IMR-90 (cell line): Measurements from ENCODE around the gene AK3. TPM values are rescaled to one million over a fixed set of nuclear protein-coding genes. Genes with fewer than 3 reads are reported as not detected.

ENCODE experiments used
- ATAC-seq: fragments of 200-7000 bp; cut with Tn5 transposase; 2 replicates; pipeline ENCODE4 v1.9.1; 2020; ENCODE audit warnings: low read depth, mild to moderate bottlenecking, moderate library complexity
- BruUV-seq: library from RNA; stranded (reverse); fragments of 400-500 nt; replicated peaks from 2 replicates; lab custom pipeline; 2021; lab: Mats Ljungman, UMichigan
- CTCF ChIA-PET: fragments of 300-600 bp; formaldehyde crosslinking; extraction: SDS; loops from one replicate; lab custom pipeline; 2021; ENCODE audit warnings: antibody characterized with exemption; lab: Yijun Ruan, JAX
- POLR2A ChIA-PET: fragments of 300-600 bp; sonication (Branson Sonifier 250); formaldehyde crosslinking; loops from one replicate; lab custom pipeline; 2022; ENCODE audit warnings: antibody characterized with exemption; ENCODE audit not compliant: unreplicated experiment; lab: Charles Lee
- DNase-seq: peaks from one replicate; pipeline ENCODE4 v3.0.0; 2013
- H2AFZ ChIP-seq: replicated peaks from 2 replicates; pipeline ENCODE3; 2013; ENCODE audit warnings: low read length, mild to moderate bottlenecking; ENCODE audit not compliant: poor library complexity
- H2AK5ac ChIP-seq: 2 replicates; pipeline ENCODE4 v1.6.1; 2013; ENCODE audit warnings: low read depth, low read length, inconsistent platforms
- H2AK9ac ChIP-seq: replicated peaks from 2 replicates; pipeline ENCODE3; 2013; ENCODE audit warnings: mild to moderate bottlenecking, low read depth, low read length, moderate library complexity; ENCODE audit not compliant: poor library complexity
- H2BK120ac ChIP-seq: 2 replicates; pipeline ENCODE4 v1.6.1; 2013; ENCODE audit warnings: low read depth, low read length, inconsistent platforms
- H2BK15ac ChIP-seq: 3 replicates; pipeline ENCODE4 v1.6.1; 2013; ENCODE audit warnings: low read depth, low read length, inconsistent platforms
- H2BK20ac ChIP-seq: 2 replicates; pipeline ENCODE4 v1.6.1; 2013; ENCODE audit warnings: low read depth, mild to moderate bottlenecking, inconsistent platforms, low read length, moderate library complexity
- H2BK5ac ChIP-seq: 2 replicates; pipeline ENCODE4 v1.6.1; 2013; ENCODE audit warnings: mild to moderate bottlenecking, low read depth, low read length, inconsistent platforms; ENCODE audit not compliant: poor library complexity, severe bottlenecking
- H3K14ac ChIP-seq: replicated peaks from 2 replicates; pipeline ENCODE4 v1.6.1; 2013; ENCODE audit warnings: low read depth, low read length, inconsistent platforms
- H3K18ac ChIP-seq: 2 replicates; pipeline ENCODE4 v1.6.1; 2013; ENCODE audit warnings: low read depth, low read length, control low read depth
- H3K23ac ChIP-seq: 2 replicates; pipeline ENCODE4 v1.6.1; 2013; ENCODE audit warnings: low read depth, low read length, inconsistent platforms
- H3K27ac ChIP-seq: 2 replicates; pipeline ENCODE4 v1.5.1; 2013; ENCODE audit warnings: mild to moderate bottlenecking, control low read depth, low read length; ENCODE audit not compliant: insufficient read depth
- H3K27me3 ChIP-seq: 2 replicates; pipeline ENCODE4 v1.6.1; 2013; ENCODE audit warnings: low read length; ENCODE audit not compliant: control insufficient read depth, insufficient read depth
- H3K36me3 ChIP-seq: 2 replicates; pipeline ENCODE4 v1.6.1; 2013; ENCODE audit warnings: low read length, mixed read lengths; ENCODE audit not compliant: control insufficient read depth, insufficient read depth
- H3K4ac ChIP-seq: 2 replicates; pipeline ENCODE4 v1.6.1; 2013; ENCODE audit warnings: low read depth, low read length, inconsistent platforms
- H3K4me1 ChIP-seq: 2 replicates; pipeline ENCODE4 v1.6.1; 2013; ENCODE audit warnings: low read length, mixed read lengths; ENCODE audit not compliant: control insufficient read depth, insufficient read depth
- H3K4me2 ChIP-seq: 2 replicates; pipeline ENCODE4 v1.6.1; 2013; ENCODE audit warnings: low read depth, mild to moderate bottlenecking, control low read depth, low read length, moderate library complexity
- H3K4me3 ChIP-seq: 2 replicates; pipeline ENCODE4 v1.5.1; 2013; ENCODE audit warnings: low read depth, mild to moderate bottlenecking, control low read depth, low read length, moderate library complexity; ENCODE audit not compliant: insufficient read depth
- H3K56ac ChIP-seq: 2 replicates; pipeline ENCODE4 v1.6.1; 2013; ENCODE audit warnings: low read length, inconsistent platforms; ENCODE audit not compliant: insufficient read depth; ENCODE audit errors: extremely low read depth
- H3K79me1 ChIP-seq, 2 experiments: 2 replicates each; pipeline ENCODE4 v1.6.1; 2013; ENCODE audit warnings: low read length in 2 of 2, inconsistent platforms in 1 of 2, low read depth in 1 of 2
- H3K9ac ChIP-seq: 2 replicates; pipeline ENCODE4 v1.6.1; 2013; ENCODE audit warnings: low read depth, low read length, control low read depth
- H3K9me1 ChIP-seq: 2 replicates; pipeline ENCODE4 v1.6.1; 2013; ENCODE audit warnings: low read length, inconsistent platforms; ENCODE audit not compliant: insufficient read depth
- H3K9me3 ChIP-seq: 2 replicates; pipeline ENCODE4 v1.6.1; 2013; ENCODE audit warnings: low read length; ENCODE audit not compliant: control insufficient read depth, insufficient read depth
- H4K20me1 ChIP-seq: 2 replicates; pipeline ENCODE4 v1.6.1; 2013; ENCODE audit warnings: low read length, inconsistent platforms; ENCODE audit not compliant: insufficient read depth
- H4K5ac ChIP-seq: 2 replicates; pipeline ENCODE4 v1.6.1; 2013; ENCODE audit warnings: mild to moderate bottlenecking, low read depth, low read length, control low read depth
- H4K8ac ChIP-seq, 2 experiments: 2 replicates each; pipeline ENCODE4 v1.6.1; 2013; ENCODE audit warnings: low read depth in 2 of 2, low read length in 2 of 2, control low read depth in 1 of 2, inconsistent platforms in 1 of 2
- H4K91ac ChIP-seq: 2 replicates; pipeline ENCODE4 v1.6.1; 2013; ENCODE audit warnings: low read depth, low read length, inconsistent platforms; ENCODE audit not compliant: insufficient read depth
- BHLHE40 ChIP-seq: fragments of 150-350 bp; IDR thresholded peaks from 2 replicates; pipeline ENCODE4 v1.6.1; 2016; ENCODE audit warnings: mild to moderate bottlenecking, low read depth, low read length
- CEBPB ChIP-seq: IDR thresholded peaks from 2 replicates; pipeline ENCODE4 v1.6.1; 2012; ENCODE audit warnings: low read depth, low read length, improper control_type of control experiment
- CHD1 ChIP-seq: IDR thresholded peaks from 2 replicates; pipeline ENCODE4 v1.6.1; 2012; ENCODE audit warnings: low read depth, low read length, improper control_type of control experiment
- FOS ChIP-seq: fragments of 150-350 bp; IDR thresholded peaks from 2 replicates; pipeline ENCODE4 v1.6.1; 2016; ENCODE audit warnings: low read depth, low read length
- MAFK ChIP-seq: IDR thresholded peaks from 2 replicates; pipeline ENCODE4 v1.6.1; 2012; ENCODE audit warnings: low read depth, low read length, improper control_type of control experiment
- MAZ ChIP-seq: IDR thresholded peaks from 2 replicates; pipeline ENCODE4 v1.6.1; 2012; ENCODE audit warnings: low read depth, mild to moderate bottlenecking, low read length, improper control_type of control experiment, moderate library complexity, borderline replicate concordance
- MXI1 ChIP-seq: IDR thresholded peaks from 2 replicates; pipeline ENCODE4 v1.6.1; 2012; ENCODE audit warnings: low read depth, mild to moderate bottlenecking, low read length, moderate library complexity, borderline replicate concordance
- NFE2L2 ChIP-seq: fragments of 150-350 bp; IDR thresholded peaks from 2 replicates; pipeline ENCODE4 v1.6.1; 2016; ENCODE audit warnings: low read depth, mild to moderate bottlenecking, low read length
- POLR2A ChIP-seq: IDR thresholded peaks from 2 replicates; pipeline ENCODE4 v1.6.1; 2012; ENCODE audit warnings: mild to moderate bottlenecking, low read depth, low read length
- RAD21 ChIP-seq: IDR thresholded peaks from 2 replicates; pipeline ENCODE4 v1.6.1; 2012; ENCODE audit warnings: low read length, improper control_type of control experiment
- RCOR1 ChIP-seq: IDR thresholded peaks from 2 replicates; pipeline ENCODE4 v1.6.1; 2012; ENCODE audit warnings: mild to moderate bottlenecking, low read length, improper control_type of control experiment; ENCODE audit not compliant: insufficient replicate concordance
- RFX5 ChIP-seq: IDR thresholded peaks from 2 replicates; pipeline ENCODE4 v1.8.0; 2012; ENCODE audit warnings: low read depth, mild to moderate bottlenecking, low read length, moderate library complexity
- SMC3 ChIP-seq: fragments of 150-350 bp; IDR thresholded peaks from 2 replicates; pipeline ENCODE4 v1.6.1; 2016; ENCODE audit warnings: low read depth, mild to moderate bottlenecking, antibody characterized with exemption, low read length, moderate library complexity
- WGBS, 2 experiments: methylation state at CpG; one replicate each; pipeline versions ENCODE4 v1.1.5 to v1.1.7; 2013; ENCODE audit warnings: missing lambda C conversion rate in 2 of 2; ENCODE audit not compliant: insufficient read length in 1 of 2; ENCODE audit errors: extremely low coverage in 2 of 2; 5-methylcytosine and 5-hydroxymethylcytosine counted together
- dilution Hi-C: fragments of 300-500 bp; cut with HindIII; formaldehyde crosslinking; loops from one replicate; pipeline ENCODE4 v1.14.3; 2018; ENCODE audit warnings: low sequenced_read_pairs; ENCODE audit not compliant: unreplicated experiment
- in situ Hi-C: fragments of 300-500 bp; cut with MboI; formaldehyde crosslinking; loops from 3 replicates; pipeline ENCODE4 v1.14.3; 2019; ENCODE audit warnings: low sequenced_read_pairs, inconsistent platforms, mixed read lengths
- intact Hi-C: fragments of 100-400 bp; cut with micrococcal nuclease; formaldehyde crosslinking; loops from 2 replicates; pipeline ENCODE4 v1.10.0; 2022
- polyA plus RNA-seq, 3 experiments: library from polyadenylated mRNA; depleted of rRNA; stranded (reverse); fragments of >200 nt; gene quantifications; 2 replicates each; pipeline ENCODE4 v1.2.3, GENCODE V29; 2012; ENCODE audit warnings: low replicate concordance in 1 of 3
- total RNA-seq: library from RNA; depleted of rRNA; stranded (reverse); fragments of >200 nt; gene quantifications from 2 replicates; pipeline ENCODE4 v1.2.3, GENCODE V29; 2012
- TF ChIP-seq, protein P1 (sequence below): fragments of 150-350 bp; IDR thresholded peaks from 2 replicates; pipeline ENCODE4 v1.6.1; 2017; ENCODE audit warnings: mild to moderate bottlenecking, antibody characterized with exemption, low read length, low read depth
- TF ChIP-seq, protein P2 (sequence below): conservative IDR thresholded peaks from 2 replicates; pipeline ENCODE4 v1.5.1; 2012; ENCODE audit warnings: mild to moderate bottlenecking, low read depth, low read length, improper control_type of control experiment
- TF ChIP-seq, protein P3 (sequence below): fragments of 150-350 bp; IDR thresholded peaks from 2 replicates; pipeline ENCODE4 v1.6.1; 2016; ENCODE audit warnings: low read depth, mild to moderate bottlenecking, low read length, moderate library complexity, borderline replicate concordance

Gene AK3
- total and polyA plus RNA-seq, 2 of the 4 experiments (the other 2 are of a cell fraction), result 24.7 to 26.2 TPM

DNA sequence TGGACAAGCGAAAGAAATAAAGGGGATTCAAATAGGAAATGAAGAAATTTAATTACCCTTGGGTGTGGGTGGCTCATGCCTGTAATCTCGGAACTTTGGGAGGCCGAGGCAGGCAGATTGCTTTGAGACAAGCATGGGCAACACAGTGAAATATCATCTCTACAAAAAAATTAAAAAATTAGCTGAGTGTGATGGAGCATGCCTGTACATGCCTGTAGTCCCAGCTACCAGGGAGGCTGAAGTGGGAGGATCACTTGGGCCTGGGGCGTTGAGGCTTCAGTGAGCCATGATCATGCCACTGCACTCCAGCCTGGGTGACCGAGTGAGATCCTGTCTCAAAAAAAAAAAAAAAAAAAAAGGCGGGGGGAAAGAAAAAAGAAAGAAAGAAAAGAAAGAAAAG is 47.7 kb upstream of the AK3 start:
- in situ Hi-C loops, result no loop called here
- CTCF ChIA-PET, result no interaction called here

More for the DNA sequence above, 47.7 kb upstream of the AK3 start:
- Histone ChIP-seq H3K18ac (no peak overlapping the region), H3K4ac (no peak overlapping the region), H2AK5ac (no peak overlapping the region), H4K8ac (no peak overlapping the region), H2BK20ac (no peak overlapping the region), H4K5ac (no peak overlapping the region), H3K36me3 (no peaks in the 10 kb centered on the region), H4K91ac (no peak overlapping the region), H3K14ac (no peak overlapping the region), H3K79me1 (peaks cover 4 to 5% of the 10 kb centered on the region in 2 experiments; a peak in 3 of 4 replicates), H3K23ac (no peak overlapping the region), H3K9me1 (no peaks in the 10 kb centered on the region), H3K9me3 (no peaks in the 10 kb centered on the region), H3K9ac (no peak overlapping the region), H2AFZ (no peak overlapping the region), H2BK120ac (no peak overlapping the region), H3K27me3 (no peaks in the 10 kb centered on the region), H2BK5ac (no peak overlapping the region), H3K4me3 (no peak overlapping the region), H2BK15ac (no peak overlapping the region), H3K4me2 (no peak overlapping the region), H3K27ac (no peak overlapping the region), H3K56ac (no peak overlapping the region), H4K20me1 (no peaks in the 10 kb centered on the region), H2AK9ac (no peak overlapping the region), H3K4me1 (no peaks in the 10 kb centered on the region)
- WGBS, 2 experiments, result 67% methylated on average over 1 of the region's 6 CpGs; no CpG with 5 or more reads in 1 of the 2 experiments
- no peak for DNase-seq
- POLR2A ChIA-PET, result interaction anchor here (0.6 kb wide), 1 partner anchor 198 kb away, joined by 4 read pairs; no protein-coding TSS in a partner anchor
- intact Hi-C loops, result no loop called here
- no peak for ATAC-seq
- TF ChIP-seq, protein P1, sequence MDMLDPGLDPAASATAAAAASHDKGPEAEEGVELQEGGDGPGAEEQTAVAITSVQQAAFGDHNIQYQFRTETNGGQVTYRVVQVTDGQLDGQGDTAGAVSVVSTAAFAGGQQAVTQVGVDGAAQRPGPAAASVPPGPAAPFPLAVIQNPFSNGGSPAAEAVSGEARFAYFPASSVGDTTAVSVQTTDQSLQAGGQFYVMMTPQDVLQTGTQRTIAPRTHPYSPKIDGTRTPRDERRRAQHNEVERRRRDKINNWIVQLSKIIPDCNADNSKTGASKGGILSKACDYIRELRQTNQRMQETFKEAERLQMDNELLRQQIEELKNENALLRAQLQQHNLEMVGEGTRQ, result no peak
- TF ChIP-seq, protein P2, sequence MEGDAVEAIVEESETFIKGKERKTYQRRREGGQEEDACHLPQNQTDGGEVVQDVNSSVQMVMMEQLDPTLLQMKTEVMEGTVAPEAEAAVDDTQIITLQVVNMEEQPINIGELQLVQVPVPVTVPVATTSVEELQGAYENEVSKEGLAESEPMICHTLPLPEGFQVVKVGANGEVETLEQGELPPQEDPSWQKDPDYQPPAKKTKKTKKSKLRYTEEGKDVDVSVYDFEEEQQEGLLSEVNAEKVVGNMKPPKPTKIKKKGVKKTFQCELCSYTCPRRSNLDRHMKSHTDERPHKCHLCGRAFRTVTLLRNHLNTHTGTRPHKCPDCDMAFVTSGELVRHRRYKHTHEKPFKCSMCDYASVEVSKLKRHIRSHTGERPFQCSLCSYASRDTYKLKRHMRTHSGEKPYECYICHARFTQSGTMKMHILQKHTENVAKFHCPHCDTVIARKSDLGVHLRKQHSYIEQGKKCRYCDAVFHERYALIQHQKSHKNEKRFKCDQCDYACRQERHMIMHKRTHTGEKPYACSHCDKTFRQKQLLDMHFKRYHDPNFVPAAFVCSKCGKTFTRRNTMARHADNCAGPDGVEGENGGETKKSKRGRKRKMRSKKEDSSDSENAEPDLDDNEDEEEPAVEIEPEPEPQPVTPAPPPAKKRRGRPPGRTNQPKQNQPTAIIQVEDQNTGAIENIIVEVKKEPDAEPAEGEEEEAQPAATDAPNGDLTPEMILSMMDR, result no peak
- TF ChIP-seq SMC3 (no peak), POLR2A (no peak), BHLHE40 (no peak), CHD1 (no peak), RCOR1 (no peak), MXI1 (no peak), RFX5 (no peak), FOS (no peak), CEBPB (no peak), MAFK (no peak), MAZ (no peak), NFE2L2 (no peak), RAD21 (no peak)
- TF ChIP-seq, protein P3, sequence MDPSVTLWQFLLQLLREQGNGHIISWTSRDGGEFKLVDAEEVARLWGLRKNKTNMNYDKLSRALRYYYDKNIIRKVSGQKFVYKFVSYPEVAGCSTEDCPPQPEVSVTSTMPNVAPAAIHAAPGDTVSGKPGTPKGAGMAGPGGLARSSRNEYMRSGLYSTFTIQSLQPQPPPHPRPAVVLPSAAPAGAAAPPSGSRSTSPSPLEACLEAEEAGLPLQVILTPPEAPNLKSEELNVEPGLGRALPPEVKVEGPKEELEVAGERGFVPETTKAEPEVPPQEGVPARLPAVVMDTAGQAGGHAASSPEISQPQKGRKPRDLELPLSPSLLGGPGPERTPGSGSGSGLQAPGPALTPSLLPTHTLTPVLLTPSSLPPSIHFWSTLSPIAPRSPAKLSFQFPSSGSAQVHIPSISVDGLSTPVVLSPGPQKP, result no peak
- dilution Hi-C loops, result no loop called here
- BruUV-seq, result no TSS peak
